ENCODE results near the gene DDC. TPM values are rescaled to one million over a fixed set of nuclear protein-coding genes. Genes with fewer than 3 reads are reported as not detected.

DDC gene
- total RNA-seq, 2 donors from 2014 or later = 1.5 to 1.9 TPM

- Histone ChIP-seq H3K27me3 (replicated peaks; ENCODE audit: insufficient read depth) (no peaks in the 10 kb centered on the region), H3K9me3 (no peaks in the 10 kb centered on the region), H3K36me3 (peaks cover 0 to 4% of the 10 kb centered on the region in 2 donors), H3K4me1 (replicated peaks) (no peaks in the 10 kb centered on the region), H3K27ac (no peak overlapping the region), H3K4me3 (no peak overlapping the region)
- no peak for DNase-seq (ENCODE audit: low spot score)
- intact Hi-C loops (cut with DNase I) = no loop called here
- TF ChIP-seq POLR2AphosphoS5 (IDR thresholded peaks at IDR 0.05) (no peak), POLR2A (IDR thresholded peaks at IDR 0.05) (no peak), CTCF (IDR thresholded peaks at IDR 0.05) (no peak)
Measured at GRCh38 chr7:50448823-50449222, 116.4 kb downstream of the DDC start.

- intact Hi-C loops (cut with DNase I) = no loop called here
- WGBS = 41% methylated on average over 4 of the region's 4 CpGs
- TF ChIP-seq CTCF (IDR thresholded peaks at IDR 0.05) = no peak
Measured at GRCh38 chr7:50446542-50446960, 118.7 kb downstream of the DDC start.

DNA sequence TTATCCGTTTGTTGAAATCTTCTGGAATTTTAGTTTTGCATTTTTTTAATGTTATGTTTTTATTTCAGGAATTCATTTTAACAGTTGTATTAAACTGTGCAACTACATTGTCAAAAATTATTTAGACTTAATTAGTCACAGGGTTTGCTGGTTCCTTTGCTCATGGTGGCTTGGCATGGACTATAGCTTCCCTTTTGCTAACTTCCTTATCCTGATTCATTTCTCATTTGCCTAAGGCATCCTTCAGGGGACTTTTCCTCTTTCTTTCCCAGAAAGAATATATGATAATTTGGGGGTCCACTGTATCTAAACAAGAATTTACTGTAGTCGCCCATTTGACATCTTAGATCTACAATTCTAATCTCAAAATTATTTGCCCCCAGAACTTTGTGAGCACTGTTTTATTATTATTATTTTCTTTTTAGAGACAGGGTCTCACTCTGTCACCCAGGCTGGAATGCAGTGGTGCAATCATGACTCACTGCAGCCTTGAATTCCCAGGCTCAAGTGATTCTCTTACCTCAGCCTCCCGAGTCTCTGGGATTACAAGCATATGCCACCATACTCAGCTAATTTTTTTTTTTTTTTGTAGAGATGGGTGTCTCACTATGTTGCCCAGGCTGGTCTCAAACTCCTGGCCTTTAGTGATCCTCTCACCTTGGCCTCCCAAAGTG lies 128.9 kb downstream of the DDC start:
- no peaks in the 10 kb centered on the region for H3K9me3 ChIP-seq
- 90% methylated on average over 3 of the region's 3 CpGs for WGBS
- intact Hi-C loops (cut with DNase I) = no loop called here
- DNase-seq (ENCODE audit: low spot score) = no peak
- H3K27me3 ChIP-seq (replicated peaks; ENCODE audit: insufficient read depth) = no peaks in the 10 kb centered on the region
- no peaks in the 10 kb centered on the region for H3K36me3 ChIP-seq
- TF ChIP-seq POLR2A (IDR thresholded peaks at IDR 0.05) = no peak
- TF ChIP-seq POLR2AphosphoS5 (IDR thresholded peaks at IDR 0.05) = no peak
- no peak for TF ChIP-seq CTCF (IDR thresholded peaks at IDR 0.05)
- no peaks in the 10 kb centered on the region for H3K4me1 ChIP-seq (replicated peaks)
- H3K27ac ChIP-seq = no peak overlapping the region
- H3K4me3 ChIP-seq = no peak overlapping the region

More at GRCh38 chr7:50446542-50446960, 118.7 kb downstream of the DDC start:
- peaks cover 0 to 4% of the 10 kb centered on the region in 2 donors for H3K36me3 ChIP-seq
- no peak for DNase-seq (ENCODE audit: low spot score)
- H3K27me3 ChIP-seq (replicated peaks; ENCODE audit: insufficient read depth) = no peaks in the 10 kb centered on the region
- no peak overlapping the region for H3K4me3 ChIP-seq
- no peaks in the 10 kb centered on the region for H3K4me1 ChIP-seq (replicated peaks)
- H3K27ac ChIP-seq = no peak overlapping the region
- H3K9me3 ChIP-seq = no peaks in the 10 kb centered on the region

DNA sequence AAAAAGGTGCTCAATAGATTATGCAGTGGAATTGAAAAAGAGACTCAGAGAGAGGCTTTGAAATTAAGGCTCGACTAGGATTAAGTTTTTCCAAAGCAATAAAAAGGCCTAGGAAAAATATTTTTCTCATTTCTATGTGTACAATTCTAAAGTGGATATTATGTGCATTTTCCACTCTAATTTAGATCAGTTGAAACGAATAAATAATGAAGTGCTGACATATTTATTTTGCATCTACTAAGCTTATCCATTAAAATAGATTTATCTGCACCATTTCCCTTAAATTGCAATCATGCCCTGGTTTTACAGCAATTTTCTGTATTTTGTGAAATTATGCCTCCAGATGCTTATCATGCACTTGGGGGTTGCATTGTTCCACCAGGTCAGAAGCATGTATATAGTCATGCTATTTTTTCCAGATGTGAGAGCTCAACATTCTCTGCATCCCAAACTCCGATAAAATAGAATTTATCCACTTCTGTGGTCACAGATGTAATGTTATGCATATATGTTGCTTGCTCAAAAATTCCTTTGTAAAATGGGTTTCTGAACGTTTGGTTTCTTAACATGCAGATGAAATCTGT lies 133.4 kb downstream of the DDC start:
- intact Hi-C loops (cut with DNase I) = no loop called here
- Histone ChIP-seq H3K27me3 (replicated peaks; ENCODE audit: insufficient read depth) (no peaks in the 10 kb centered on the region), H3K36me3 (no peaks in the 10 kb centered on the region), H3K4me3 (no peak overlapping the region), H3K27ac (no peak overlapping the region), H3K4me1 (replicated peaks) (no peaks in the 10 kb centered on the region), H3K9me3 (no peaks in the 10 kb centered on the region)
- 60% methylated on average over 4 of the region's 4 CpGs for WGBS
- no peak for TF ChIP-seq POLR2AphosphoS5 (IDR thresholded peaks at IDR 0.05)
- TF ChIP-seq CTCF (IDR thresholded peaks at IDR 0.05) = no peak
- TF ChIP-seq POLR2A (IDR thresholded peaks at IDR 0.05) = no peak
- no peak for DNase-seq (ENCODE audit: low spot score)

DNA sequence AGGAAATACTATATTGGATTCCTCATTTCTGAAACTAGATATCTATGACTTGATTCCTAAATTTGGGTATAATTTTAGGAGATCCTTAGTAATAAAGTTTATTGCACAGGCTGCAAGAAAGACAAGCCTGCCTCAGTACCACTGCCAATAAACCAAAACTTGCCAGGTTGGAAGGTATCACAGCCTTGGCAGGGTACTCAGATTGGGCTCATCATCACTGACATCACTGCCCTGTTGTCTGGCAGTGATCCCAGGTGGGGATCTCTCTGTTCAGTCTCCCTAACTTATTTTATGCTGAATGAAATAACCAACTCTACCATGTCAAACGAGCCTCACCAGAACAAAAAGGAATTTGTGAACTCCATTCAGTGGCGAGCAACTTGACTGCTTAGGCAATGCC lies 133.9 kb downstream of the DDC start:
- 57% methylated on average over 2 of the region's 2 CpGs for WGBS
- no peaks in the 10 kb centered on the region for H3K4me1 ChIP-seq (replicated peaks)
- H3K27me3 ChIP-seq (replicated peaks; ENCODE audit: insufficient read depth) = no peaks in the 10 kb centered on the region
- no peak for DNase-seq (ENCODE audit: low spot score)
- no peaks in the 10 kb centered on the region for H3K9me3 ChIP-seq
- no peak overlapping the region for H3K4me3 ChIP-seq
- TF ChIP-seq CTCF (IDR thresholded peaks at IDR 0.05) (no peak), POLR2AphosphoS5 (IDR thresholded peaks at IDR 0.05) (no peak), POLR2A (IDR thresholded peaks at IDR 0.05) (no peak)
- intact Hi-C loops (cut with DNase I) = no loop called here
- H3K36me3 ChIP-seq = no peaks in the 10 kb centered on the region
- no peak overlapping the region for H3K27ac ChIP-seq
